ENCODE results near the gene CCER1.

CCER1 gene

GRCh38 chr12:90924406-90924805, 30.6 kb downstream of the CCER1 start:
- H3K27ac ChIP-seq = no peak overlapping the region
- TF ChIP-seq CTCF (conservative IDR thresholded peaks at IDR 0.05) = no peak

- no peak overlapping the region for H3K27ac ChIP-seq
- TF ChIP-seq CTCF (conservative IDR thresholded peaks at IDR 0.05) = no peak
Measured at GRCh38 chr12:90922145-90922627, 32.8 kb downstream of the CCER1 start.

- no peak for TF ChIP-seq CTCF (conservative IDR thresholded peaks at IDR 0.05)
- H3K27ac ChIP-seq = no peak overlapping the region
Measured at GRCh38 chr12:90921536-90921935, 33.4 kb downstream of the CCER1 start.

GRCh38 chr12:90920222-90920621, 34.8 kb downstream of the CCER1 start:
- TF ChIP-seq CTCF (conservative IDR thresholded peaks at IDR 0.05) = no peak
- H3K27ac ChIP-seq = no peak overlapping the region

- H3K27ac ChIP-seq = no peak overlapping the region
- no peak for TF ChIP-seq CTCF (conservative IDR thresholded peaks at IDR 0.05)
Measured at GRCh38 chr12:90917431-90917830, 37.5 kb downstream of the CCER1 start.

- H3K27ac ChIP-seq = no peak overlapping the region
- TF ChIP-seq CTCF (conservative IDR thresholded peaks at IDR 0.05) = no peak
Measured at GRCh38 chr12:90916516-90916915, 38.5 kb downstream of the CCER1 start.

- no peak overlapping the region for H3K27ac ChIP-seq
- no peak for TF ChIP-seq CTCF (conservative IDR thresholded peaks at IDR 0.05)
Measured at GRCh38 chr12:90915353-90915752, 39.6 kb downstream of the CCER1 start.

- TF ChIP-seq CTCF (conservative IDR thresholded peaks at IDR 0.05) = no peak
- H3K27ac ChIP-seq = no peak overlapping the region
Measured at GRCh38 chr12:90910958-90911357, 44.0 kb downstream of the CCER1 start.
